HG02970 (cell line): Measurements from ENCODE around the gene WBP1L.
"Not testable (repeated sequence)": the region's sequence is repeated elsewhere in the genome, so short reads cannot be mapped to it uniquely, and the experiment has no call there.

Source experiments
- ATAC-seq: cut with Tn5 transposase; IDR thresholded peaks from one replicate; pipeline ENCODE4 v1.9.1; 2021; ENCODE audit warnings: mild to moderate bottlenecking, moderate library complexity, moderate number of reproducible peaks; ENCODE audit not compliant: unreplicated experiment, low FRiP score

WBP1L gene

DNA sequence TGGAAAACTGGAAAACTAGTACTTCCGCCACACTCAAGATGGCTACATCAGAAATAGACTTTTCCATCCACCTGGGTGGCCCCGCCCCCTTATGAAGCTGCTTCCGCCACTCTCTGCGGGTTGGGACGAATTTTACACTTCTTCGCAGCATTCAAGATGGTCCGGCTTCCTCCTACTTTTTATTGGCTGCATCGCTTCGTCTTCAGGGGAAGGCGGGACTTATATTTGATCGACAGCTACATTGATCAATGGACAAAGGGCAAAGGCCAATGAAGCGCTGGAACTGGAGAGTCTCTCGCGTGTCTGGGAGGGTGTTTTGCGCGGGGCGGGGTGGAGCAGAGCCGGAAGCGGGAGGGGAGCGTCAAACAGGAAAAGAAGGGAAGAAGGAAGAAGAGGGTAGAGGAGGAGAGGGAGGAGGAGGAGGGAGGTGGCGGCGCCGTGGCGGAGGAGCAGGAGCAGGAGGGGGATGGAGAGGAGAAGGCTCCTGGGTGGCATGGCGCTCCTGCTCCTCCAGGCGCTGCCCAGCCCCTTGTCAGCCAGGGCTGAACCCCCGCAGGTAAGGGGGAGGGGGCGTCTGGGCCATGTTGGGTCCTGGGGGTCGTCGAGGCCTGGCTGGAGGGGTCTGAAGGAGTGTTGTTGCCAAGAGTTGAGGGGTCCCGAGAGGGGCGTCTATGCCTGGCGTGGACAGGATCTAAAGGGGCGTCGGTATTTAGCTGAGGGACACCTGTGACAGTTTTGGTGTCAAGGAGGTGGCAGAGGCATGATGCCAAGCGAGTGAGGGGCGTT lies at the start of gene WBP1L:
TSS of gene WBP1L (plus strand) at position 361 of the 786 bp plus-strand sequence. CDS start at position 467, 106 bp downstream.
- ATAC-seq, result peak; percentile 97

DNA sequence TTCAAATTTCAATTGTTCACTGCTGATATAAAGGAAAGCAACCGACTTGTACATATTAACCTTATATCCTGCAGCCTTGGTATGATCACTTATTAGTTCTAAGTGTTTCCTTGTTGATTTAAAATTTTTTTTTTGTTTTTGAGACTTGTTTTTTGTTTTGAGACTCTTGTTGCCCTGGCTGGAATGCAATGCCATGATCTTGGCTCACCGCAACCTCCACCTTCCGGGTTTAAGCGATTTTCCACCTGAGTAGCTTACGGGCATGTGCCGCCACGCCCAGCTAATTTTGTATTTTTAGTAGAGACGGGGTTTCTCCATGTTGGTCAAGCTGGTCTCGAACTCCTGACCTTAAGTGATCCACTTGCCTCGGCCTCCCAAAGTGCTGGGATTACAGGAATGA lies 48.3 kb upstream of the WBP1L start:
- not testable (repeated sequence) for ATAC-seq

DNA sequence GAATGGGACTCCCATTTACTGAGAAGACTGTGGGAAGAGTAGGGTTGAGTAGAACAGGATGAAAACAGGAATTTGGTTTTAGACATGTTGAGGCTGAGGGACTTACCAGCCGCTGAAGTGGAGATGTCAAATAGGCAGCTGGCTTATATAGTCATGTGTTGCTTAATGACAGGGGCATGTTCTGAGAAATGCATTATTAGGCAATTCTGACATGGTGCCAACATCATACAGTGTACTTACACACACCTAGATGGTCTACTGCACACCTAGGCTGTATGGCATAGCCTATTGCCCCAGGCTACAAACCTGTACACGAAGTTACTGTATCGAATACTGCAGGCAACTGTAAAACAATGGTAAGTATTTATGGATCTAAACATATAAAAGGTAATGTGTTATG lies 47.0 kb upstream of the WBP1L start:
- no peak for ATAC-seq

DNA sequence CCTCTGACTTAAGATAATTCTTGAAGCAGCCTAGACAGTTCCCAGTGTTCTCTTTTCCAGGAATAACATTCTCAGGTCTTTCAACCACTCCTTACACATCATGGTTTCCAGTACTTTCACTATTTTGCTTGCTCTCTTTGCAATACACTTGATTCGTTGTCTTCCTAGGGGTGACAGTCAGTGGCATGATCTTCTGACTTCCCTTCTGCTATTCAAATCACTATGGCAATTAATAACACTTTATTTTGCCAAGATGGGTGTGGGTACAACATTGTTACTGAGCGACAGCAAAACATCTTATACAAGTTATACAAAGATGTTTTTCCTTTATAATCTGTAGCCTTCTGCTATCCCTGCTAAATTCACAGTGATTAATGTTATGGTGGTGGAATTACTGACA lies 44.9 kb upstream of the WBP1L start:
- ATAC-seq, result no peak

DNA sequence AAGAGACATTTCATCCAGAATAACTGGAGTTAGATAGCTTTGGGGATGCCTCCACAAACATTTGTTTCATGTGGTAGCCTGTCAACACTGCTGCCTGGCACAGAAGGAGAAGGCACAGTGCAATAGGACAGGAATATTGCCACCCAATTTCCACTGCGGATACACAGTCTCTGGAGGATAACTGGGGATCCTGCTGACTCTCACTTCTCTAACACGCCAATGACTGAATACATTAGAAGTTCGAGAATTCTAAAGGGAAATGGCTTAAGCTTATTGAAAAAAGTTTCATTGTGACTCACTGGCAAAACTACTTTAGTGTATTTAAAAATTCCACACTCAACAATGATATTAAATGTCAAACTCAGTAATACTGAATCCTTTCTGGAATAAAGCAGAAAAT lies 42.5 kb upstream of the WBP1L start:
- no peak for ATAC-seq

DNA sequence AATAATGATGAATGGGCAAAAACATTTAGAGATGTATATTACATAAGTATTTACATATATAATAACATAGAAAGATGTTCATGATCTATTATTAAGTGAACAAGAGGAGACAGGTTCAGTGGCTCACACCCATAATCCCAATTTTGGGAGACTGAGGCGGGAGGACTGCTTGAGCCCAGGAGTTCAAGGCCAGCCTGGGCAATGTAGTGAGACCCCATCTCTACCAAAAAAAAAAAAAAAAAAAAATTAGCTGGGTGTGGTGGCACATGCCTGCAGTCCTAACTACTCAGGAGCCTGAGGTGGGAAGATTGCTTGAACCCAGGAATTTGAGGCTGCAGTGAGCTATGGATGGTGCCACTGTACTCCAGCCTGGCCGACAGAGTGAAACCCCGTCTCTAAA lies 42.0 kb upstream of the WBP1L start:
- ATAC-seq, result no peak

DNA sequence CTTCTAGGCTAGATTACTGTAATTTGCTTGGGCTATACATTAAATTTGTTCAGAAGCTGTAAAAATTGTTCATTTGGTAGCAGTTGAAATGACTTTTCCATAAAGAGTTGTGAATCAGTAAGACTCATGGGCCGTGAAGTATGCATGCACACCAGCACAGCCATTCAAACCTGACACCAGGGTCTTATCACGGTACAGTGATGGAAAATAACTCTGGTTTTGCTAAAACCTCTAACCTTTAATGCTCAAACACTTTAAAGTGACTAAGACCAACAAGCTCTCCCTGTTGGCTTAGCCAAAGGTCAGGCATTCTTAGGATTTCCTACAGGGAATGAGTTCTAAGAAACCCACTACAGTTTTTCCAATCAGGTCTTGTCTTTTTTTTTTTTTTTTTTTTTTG lies 41.0 kb upstream of the WBP1L start:
- ATAC-seq, result no peak

DNA sequence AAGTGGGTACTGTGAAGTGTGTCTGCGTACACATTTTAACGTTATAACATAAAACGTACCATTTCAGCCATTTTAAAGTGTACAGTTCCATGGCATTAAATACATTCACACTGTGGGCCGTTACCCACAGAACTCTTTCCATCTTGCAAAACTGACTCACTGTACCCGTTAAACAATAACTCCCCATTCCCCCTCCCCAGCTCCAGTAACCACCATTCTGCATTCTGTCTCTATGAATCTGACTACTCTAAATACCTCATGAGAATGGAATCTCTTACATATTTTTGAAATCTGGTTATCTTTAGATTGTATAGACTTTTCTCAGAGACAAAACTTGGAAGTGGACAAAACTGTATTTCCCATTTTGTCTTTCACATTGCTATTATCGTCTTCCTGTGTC lies 38.8 kb upstream of the WBP1L start:
- ATAC-seq, result no peak

DNA sequence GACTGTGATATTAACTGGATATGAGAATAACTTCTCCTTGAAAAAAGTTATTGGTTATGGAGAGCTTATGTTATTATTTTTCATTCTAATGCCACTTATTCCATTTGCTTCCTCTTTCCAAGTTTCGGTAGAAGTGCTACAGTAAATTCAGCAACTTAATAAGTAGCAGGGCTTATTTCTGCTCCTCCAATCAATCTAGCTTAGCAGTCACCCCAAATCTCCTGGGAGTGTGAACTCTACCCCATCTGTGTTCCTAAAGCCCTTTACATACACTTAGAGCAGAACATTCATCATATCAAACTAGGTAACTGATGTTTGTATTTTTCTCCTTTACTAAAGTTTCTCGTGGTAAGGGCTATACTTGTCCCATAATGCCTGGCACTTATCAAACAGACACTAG lies 38.2 kb upstream of the WBP1L start:
- ATAC-seq, result no peak

DNA sequence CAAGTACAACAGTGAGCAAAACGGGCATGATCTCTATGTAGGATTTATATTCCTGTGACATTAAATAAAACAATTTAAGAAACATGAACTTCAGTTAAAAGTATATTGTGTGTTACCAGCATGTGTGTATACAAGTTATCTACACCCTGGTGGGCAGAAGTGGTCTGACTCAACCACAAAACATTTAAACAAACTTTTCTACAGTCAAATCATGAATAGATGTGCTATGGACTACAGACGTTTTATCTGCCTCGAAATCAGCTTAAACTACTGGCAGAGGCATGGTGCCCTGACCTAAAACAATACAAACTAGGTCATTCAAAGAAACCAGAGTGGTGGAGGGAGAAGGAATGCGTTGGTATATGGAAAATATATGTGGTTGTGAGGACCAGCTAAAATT lies 33.1 kb upstream of the WBP1L start:
- ATAC-seq, result no peak

DNA sequence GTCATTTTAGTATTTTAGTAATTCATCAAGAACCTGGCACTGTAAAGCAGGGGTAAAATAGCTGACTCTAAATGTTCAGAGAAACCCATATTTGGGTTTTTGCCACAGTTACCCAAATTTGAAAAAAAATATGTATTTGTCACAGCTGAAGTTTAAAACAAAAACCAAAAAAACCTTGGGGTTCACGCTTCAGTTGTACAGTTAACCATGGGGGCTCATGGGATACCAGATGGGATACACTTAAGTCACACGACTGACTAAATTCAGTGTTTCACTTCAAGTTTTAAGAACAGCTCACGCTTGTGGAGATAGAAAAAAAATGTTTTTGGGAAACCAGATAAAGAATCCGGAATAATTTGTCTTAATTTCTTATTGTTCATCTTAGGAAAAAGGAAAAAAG lies 31.7 kb upstream of the WBP1L start:
- ATAC-seq, result no peak

DNA sequence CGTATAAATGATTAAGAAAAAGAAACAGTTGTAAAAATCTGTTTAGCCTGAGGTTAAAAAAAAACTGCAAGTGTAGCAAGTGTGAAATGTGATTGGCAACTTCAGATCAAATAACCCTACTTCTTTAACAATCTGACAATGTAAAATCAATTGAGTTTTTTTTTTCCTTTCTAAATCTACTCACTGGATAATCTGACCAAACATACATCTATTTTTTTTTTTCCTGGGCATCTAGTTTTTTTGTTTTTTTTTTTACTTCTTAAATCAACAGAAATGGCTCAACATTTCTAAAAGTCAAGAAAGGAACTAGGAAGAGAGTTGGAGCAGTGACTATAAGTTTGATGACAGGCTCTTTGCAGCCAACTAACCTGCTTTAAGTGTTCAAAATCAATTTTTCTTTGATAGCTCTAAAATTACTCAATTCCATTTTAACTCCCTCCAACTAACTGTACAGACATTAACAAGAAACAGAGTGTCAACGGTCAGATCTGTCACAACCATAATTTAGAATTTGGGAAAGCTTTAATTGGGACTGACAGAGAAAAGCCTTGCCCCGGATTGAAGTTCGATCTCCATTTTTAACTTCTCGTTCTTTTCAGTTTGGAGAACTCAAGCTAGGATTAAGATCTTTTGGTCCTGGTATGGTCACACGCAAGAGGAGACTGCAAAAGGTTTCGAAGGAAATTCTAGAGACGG lies 30.8 kb upstream of the WBP1L start:
- no peak for ATAC-seq

DNA sequence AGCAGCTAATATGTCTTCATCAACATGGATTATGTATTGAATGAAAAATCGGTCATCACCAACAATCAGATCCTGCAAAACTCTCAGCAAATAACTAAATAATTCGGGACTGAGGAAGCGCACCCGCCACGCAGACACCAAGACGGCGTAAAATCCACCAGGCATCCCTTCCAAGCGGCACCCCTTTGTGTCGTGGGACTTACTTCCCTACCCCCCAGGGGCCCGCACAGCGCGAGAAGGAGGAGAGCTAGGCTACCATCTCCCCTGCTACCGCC lies 30.3 kb upstream of the WBP1L start:
- ATAC-seq, result no peak

DNA sequence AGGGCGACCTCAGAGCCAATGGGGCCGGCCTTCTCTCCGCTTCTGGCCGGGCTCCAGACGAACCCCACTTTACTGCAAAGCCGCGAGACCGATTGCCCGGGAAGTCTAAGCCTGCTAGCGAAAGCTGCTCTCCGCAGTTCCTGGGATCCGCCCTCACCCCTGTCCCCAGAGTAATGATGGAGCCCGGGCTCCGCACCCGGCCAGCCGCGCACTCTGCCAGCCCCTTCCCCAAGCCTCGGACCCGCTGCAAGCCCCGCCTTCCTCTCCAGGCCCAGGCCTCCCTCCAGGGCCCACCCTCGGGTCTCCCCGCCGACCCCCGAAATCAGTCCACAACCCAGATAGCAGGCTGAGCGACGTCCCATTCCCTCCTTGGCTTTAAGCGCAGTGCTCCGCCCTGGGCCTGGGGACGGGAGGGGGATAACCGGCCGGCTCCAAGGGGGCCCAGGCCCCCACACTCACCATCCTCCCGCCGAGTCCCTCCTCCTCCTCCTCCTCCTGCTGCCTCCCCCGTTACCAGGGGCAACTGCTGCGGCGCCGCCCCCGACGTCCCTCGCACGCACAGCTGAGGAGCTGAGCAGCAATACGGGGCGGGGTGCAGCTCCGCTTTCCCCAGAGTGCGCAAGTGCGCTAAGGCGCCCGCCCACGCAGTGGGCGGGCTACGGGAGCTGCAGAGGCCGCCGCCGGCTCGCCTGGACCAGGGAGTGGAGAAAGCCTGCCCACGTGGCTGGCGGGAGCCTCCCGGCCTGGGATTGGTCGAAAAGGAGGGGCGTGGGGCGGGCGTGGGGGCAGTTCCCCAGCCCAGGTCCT lies 29.7 kb upstream of the WBP1L start, which contains the start of gene ARL3:
TSS of gene ARL3 (minus strand) at position 584 of the 807 bp plus-strand sequence. CDS start at position 462, 122 bp downstream.
- peak; percentile 91 for ATAC-seq

DNA sequence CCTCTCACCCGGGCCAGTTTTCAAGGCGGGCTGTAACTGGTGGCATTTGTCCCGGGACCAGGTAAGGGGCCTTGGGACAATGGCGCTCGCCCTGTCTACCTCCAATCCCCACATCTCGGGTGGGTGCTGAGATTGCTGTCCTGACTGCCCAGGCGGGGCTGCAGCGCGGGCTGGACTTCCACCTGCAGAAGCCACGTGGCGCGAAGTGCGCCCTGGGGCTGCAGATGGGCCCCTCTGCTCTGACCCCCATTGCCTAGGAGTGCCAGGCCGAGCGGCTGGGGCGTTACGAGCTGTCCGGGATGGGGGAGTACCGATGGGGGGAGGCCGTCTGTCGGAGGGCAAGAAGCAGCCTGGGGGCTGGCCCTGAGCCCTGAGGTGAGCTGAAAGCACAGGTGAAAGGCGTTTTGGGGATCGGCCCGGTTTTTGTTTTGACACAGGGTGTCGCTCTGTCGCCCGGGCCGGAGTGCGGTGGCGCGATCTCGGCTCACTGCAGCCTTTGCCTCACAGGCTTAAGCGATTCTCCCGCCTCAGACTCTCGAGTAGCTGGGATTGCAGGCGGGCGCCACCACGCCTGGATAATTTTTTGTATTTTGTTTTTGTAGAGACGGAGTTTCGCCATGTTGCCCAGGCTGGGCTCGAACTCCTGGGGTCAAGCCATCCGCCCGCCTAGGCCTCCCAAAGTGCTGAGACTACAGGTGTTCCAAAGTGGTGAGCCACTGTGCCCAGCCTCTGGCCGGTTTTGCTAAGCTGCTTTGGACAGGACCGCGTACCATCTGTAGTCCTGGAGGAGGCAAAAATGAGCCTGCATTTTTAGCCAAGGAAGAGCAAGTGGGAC lies 28.9 kb upstream of the WBP1L start, which contains the start of gene SFXN2:
TSS of gene SFXN2 (plus strand) at position 16 of the 835 bp plus-strand sequence. CDS start 12,001 bp downstream, outside the sequence.
- ATAC-seq, result no peak

DNA sequence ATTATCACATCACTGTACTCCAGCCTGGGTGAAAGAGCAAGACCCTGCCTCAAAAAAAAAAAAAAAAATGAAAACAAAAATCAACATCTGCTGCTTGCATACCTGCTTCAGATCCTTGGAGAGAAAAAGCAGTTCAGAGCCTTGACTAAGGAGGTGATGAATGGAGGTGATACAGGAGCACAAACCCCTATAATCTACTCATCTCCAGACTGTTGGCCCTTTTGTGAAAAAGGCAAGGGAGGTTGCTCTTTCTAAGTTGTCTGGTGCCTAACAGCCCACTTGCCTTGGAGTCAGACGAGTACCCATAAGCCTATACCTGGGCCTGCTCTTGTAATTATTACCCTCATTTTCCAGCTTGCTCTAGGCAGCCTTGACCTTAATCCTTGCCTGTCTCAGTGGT lies 27.9 kb upstream of the WBP1L start:
- no peak for ATAC-seq

DNA sequence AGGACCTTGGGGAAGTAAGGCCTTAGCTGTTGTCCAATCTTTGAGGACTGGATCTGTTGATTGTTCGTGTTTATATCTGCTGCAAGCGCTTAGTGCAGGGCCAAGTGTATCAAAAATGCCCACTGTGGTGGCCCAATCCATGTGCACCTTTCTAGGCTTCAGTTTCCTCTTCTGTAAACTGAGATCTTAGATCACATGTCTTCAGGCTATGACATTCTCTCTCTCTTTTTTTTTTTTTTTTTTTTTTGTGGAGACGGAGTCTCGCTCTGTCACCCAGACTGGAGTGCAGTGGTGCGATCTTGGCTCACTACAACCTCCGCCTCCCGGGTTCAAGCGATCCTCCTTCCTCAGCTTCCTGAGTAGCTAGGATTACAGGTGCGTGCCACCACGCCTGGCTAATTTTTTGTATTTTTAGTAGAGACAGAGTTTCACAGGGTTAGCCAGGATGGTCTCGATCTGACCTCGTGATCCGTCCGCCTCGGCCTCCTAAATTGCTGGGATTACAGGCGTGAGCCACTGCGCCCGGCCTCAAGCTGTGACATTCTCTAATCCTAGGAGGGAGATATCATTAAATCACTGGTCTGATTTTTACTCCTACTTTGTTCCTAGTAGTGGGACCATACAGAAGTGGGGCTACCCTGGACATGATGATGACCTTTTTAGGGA lies 26.7 kb upstream of the WBP1L start:
- ATAC-seq, result not testable (repeated sequence)

DNA sequence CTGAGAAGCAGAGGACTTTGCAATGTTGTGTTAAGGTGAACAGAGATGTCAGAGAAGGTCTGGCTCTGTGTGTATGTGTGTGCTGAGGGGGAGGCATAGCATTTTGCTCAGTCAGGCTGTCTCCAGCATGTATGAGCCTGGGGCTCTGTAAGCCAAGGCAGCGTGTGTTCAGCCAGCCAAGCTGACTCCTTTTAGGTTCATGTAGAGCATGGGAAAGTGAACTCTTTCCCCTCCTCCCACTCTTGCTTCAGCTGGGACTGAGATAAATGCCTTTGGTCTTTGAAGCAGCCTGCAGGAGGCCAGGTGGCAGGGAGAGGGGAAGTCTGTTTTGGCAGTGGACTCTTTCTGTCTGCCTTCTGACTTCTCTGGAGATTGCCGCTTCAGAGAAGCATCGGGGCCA lies 25.5 kb upstream of the WBP1L start:
- no peak for ATAC-seq

DNA sequence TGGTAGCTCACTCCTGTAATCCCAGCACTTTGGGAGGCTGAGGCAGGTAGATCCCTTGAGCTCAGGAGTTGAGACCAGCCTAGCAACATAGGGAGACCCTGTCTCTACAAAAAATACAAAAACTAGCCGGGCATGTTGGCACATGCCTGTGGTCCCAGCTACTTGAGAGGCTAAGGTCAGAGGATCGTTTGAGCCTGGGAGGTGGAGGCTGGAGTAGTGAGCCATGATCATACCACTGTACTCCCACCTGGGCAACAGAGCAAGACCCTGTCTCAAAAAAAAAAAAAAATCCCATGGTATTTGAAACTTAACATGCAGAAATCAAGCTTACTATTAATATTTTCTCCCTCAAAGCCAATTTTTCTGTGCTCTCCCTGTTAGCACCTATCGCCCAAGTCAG lies 23.4 kb upstream of the WBP1L start:
- ATAC-seq, result no peak

DNA sequence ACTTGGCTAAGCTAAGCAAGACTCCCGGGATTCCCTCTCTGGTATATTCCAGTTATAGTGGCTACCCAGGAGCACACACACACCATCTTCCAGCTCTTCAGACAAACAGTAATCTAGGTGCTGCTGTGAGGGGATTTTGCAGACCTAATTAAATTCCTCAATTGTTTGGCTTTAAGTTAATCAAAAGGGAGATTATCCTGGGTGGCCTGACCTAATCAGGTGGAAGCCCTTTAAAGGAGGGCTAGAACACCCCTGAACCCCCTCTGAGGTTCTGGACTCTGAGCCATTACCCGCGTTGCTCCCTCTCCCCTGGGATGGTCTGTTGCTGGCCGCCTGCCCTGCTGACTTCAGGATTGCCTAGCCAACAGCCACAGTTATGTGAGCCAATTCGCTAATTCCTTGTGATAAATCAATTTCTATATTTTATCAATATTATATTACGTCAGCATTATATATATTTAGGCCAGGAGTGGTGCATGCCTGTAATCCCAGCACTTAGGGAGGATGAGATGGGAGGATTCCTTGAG lies 22.9 kb upstream of the WBP1L start:
- ATAC-seq, result no peak
